ENCODE measurements around the gene ELP5. TPM values are rescaled to one million over a fixed set of nuclear protein-coding genes. Genes with fewer than 3 reads are reported as not detected.

ELP5 gene
- total RNA-seq, 1 donor from 2014 or later: 20.8 TPM

- DNase-seq (ENCODE audit: low read depth): no peak
- H3K36me3 ChIP-seq (ENCODE audit: control insufficient read depth, insufficient read depth, low read length): no peaks in the 10 kb centered on the region
- no peak for TF ChIP-seq CTCF (IDR thresholded peaks at IDR 0.05; ENCODE audit: insufficient read depth, low read length, poor library complexity, severe bottlenecking)
- no peak overlapping the region for H3K4me3 ChIP-seq (ENCODE audit: low read depth, low read length)
- H3K27me3 ChIP-seq (ENCODE audit: control insufficient read depth, insufficient read depth, low read length): no peaks in the 10 kb centered on the region
Observed at GRCh38 chr17:7248796-7249195, 3.2 kb upstream of the ELP5 start.

- no peak overlapping the region for H3K4me3 ChIP-seq (ENCODE audit: low read depth, low read length)
- no peak for TF ChIP-seq CTCF (IDR thresholded peaks at IDR 0.05; ENCODE audit: insufficient read depth, low read length, poor library complexity, severe bottlenecking)
Observed at GRCh38 chr17:7249214-7249613, 2.8 kb upstream of the ELP5 start.

GRCh38 chr17:7249830-7250229 is 2.2 kb upstream of the ELP5 start:
- no peak for DNase-seq (ENCODE audit: low read depth)
- no peak for TF ChIP-seq CTCF (IDR thresholded peaks at IDR 0.05; ENCODE audit: insufficient read depth, low read length, poor library complexity, severe bottlenecking)
- H3K4me3 ChIP-seq (ENCODE audit: low read depth, low read length): peak overlapping the region; percentile 81
- H3K27me3 ChIP-seq (ENCODE audit: control insufficient read depth, insufficient read depth, low read length): no peaks in the 10 kb centered on the region
- H3K36me3 ChIP-seq (ENCODE audit: control insufficient read depth, insufficient read depth, low read length): peaks cover 3% of the 10 kb centered on the region

More at GRCh38 chr17:7249214-7249613, 2.8 kb upstream of the ELP5 start:
- peaks cover 1% of the 10 kb centered on the region for H3K36me3 ChIP-seq (ENCODE audit: control insufficient read depth, insufficient read depth, low read length)
- no peak for DNase-seq (ENCODE audit: low read depth)
- H3K27me3 ChIP-seq (ENCODE audit: control insufficient read depth, insufficient read depth, low read length): no peaks in the 10 kb centered on the region

- H3K4me3 ChIP-seq (ENCODE audit: low read depth, low read length): peak overlapping the region; percentile 81
- no peaks in the 10 kb centered on the region for H3K27me3 ChIP-seq (ENCODE audit: control insufficient read depth, insufficient read depth, low read length)
- peaks cover 3% of the 10 kb centered on the region for H3K36me3 ChIP-seq (ENCODE audit: control insufficient read depth, insufficient read depth, low read length)
- no peak for TF ChIP-seq CTCF (IDR thresholded peaks at IDR 0.05; ENCODE audit: insufficient read depth, low read length, poor library complexity, severe bottlenecking)
- DNase-seq (ENCODE audit: low read depth): no peak
Observed at GRCh38 chr17:7250695-7251627, 1.1 kb upstream of the ELP5 start.

- H3K27me3 ChIP-seq (ENCODE audit: control insufficient read depth, insufficient read depth, low read length): no peaks in the 10 kb centered on the region
- peaks cover 3% of the 10 kb centered on the region for H3K36me3 ChIP-seq (ENCODE audit: control insufficient read depth, insufficient read depth, low read length)
- DNase-seq (ENCODE audit: low read depth): peak; percentile 99
- peak within 1 kb of the TSS; percentile 81 for H3K4me3 ChIP-seq (ENCODE audit: low read depth, low read length)
- TF ChIP-seq CTCF (IDR thresholded peaks at IDR 0.05; ENCODE audit: insufficient read depth, low read length, poor library complexity, severe bottlenecking): no peak
Observed at GRCh38 chr17:7251661-7252175, 297 bp upstream of the ELP5 start, which contains the start of gene CTDNEP1. TSS of gene CTDNEP1 (minus strand) at chr17:7251734. CDS start at chr17:7251296, 438 bp downstream.

Measured in kidney epithelial cell (primary cell).